K562 (cell line): ENCODE measurements around the gene TAOK2. TPM values are rescaled to one million over a fixed set of nuclear protein-coding genes. Genes with fewer than 3 reads are reported as not detected.

Experiments
- ATAC-seq: fragments of 200-7000 bp; cut with Tn5 transposase; 3 replicates; pipeline ENCODE4 v1.9.1; 2020; ENCODE audit warnings: moderate library complexity
- BruUV-seq: library from RNA; stranded (reverse); fragments of 400-500 nt; replicated peaks from 2 replicates; lab custom pipeline; 2021; lab: Mats Ljungman, UMichigan
- CTCF ChIA-PET: fragments of 300-600 bp; formaldehyde crosslinking; extraction: SDS; loops from one replicate; lab custom pipeline; 2021; ENCODE audit warnings: low intra/inter-chr PET ratio; lab: Yijun Ruan, JAX
- POLR2A ChIA-PET: fragments of 300-600, 350-650 bp; sonication (Branson Sonifier 250); formaldehyde crosslinking; extraction: SDS; loops from one replicate; lab custom pipeline; 2021; ENCODE audit warnings: antibody characterized with exemption, inconsistent platforms; lab: Yijun Ruan, JAX
- DNase-seq, 4 experiments: peaks; one replicate each; pipeline versions ENCODE4 v3.0.0 to v3.0.0-alpha.2; 2011 to 2018; ENCODE audit warnings: low spot score in 3 of 4, mixed read lengths in 3 of 4; ENCODE audit errors: extremely low read depth in 1 of 4
- FAIRE-seq: peaks from 2 replicates; lab custom pipeline; 2011; peaks lifted over from hg19 to GRCh38; lab: Jason Lieb, UNC
- H2AFZ ChIP-seq: 2 replicates; pipeline ENCODE4 v1.6.0; 2011; ENCODE audit warnings: low read depth, low read length, control low read depth, inconsistent platforms
- H3K27ac ChIP-seq: fragments of 200-600 bp; 3 replicates; pipeline ENCODE4 v1.8.0; 2011; ENCODE audit warnings: low read depth, mild to moderate bottlenecking, control low read depth, inconsistent platforms, low read length, moderate library complexity, mixed read lengths; ENCODE audit errors: extremely low read depth
- H3K27me3 ChIP-seq, 2 experiments: fragments of 300-600 bp in 1 of 2; 2 replicates in 1 of 2; 3 replicates in 1 of 2; pipeline versions ENCODE4 v1.6.0 to v1.8.0; 2011; ENCODE audit warnings: inconsistent platforms in 2 of 2, low read length in 2 of 2, mild to moderate bottlenecking in 1 of 2, mixed read lengths in 1 of 2, moderate library complexity in 1 of 2; ENCODE audit not compliant: control insufficient read depth in 2 of 2, insufficient read depth in 2 of 2
- H3K36me3 ChIP-seq: fragments of 300-600 bp; 3 replicates; pipeline ENCODE4 v1.8.0; 2011; ENCODE audit warnings: mild to moderate bottlenecking, low read length, inconsistent platforms; ENCODE audit not compliant: control insufficient read depth, insufficient read depth
- H3K4me1 ChIP-seq, 2 experiments: fragments of 200-600 bp in 1 of 2; replicated peaks in 1 of 2; 2 replicates in 1 of 2; 3 replicates in 1 of 2; pipeline versions ENCODE4 v1.5.1 to v1.8.0; 2011; ENCODE audit warnings: inconsistent platforms in 2 of 2, low read length in 2 of 2, mild to moderate bottlenecking in 1 of 2, mixed read lengths in 1 of 2, moderate library complexity in 1 of 2; ENCODE audit not compliant: control insufficient read depth in 2 of 2, insufficient read depth in 2 of 2
- H3K4me2 ChIP-seq: 2 replicates; pipeline ENCODE4 v1.6.1; 2011; ENCODE audit warnings: low read length, control low read depth, inconsistent platforms, mixed read lengths; ENCODE audit not compliant: insufficient read depth
- H3K4me3 ChIP-seq: fragments of 200-600 bp; sonication (generic), shearing (Covaris generic); 2 replicates; pipeline ENCODE4 v1.5.1; 2016; ENCODE audit warnings: control low read depth, inconsistent platforms
- H3K79me2 ChIP-seq: fragments of 200-600 bp; 3 replicates; pipeline ENCODE4 v1.8.0; 2011; ENCODE audit warnings: low read length, inconsistent platforms; ENCODE audit not compliant: control insufficient read depth, insufficient read depth
- H3K9ac ChIP-seq, 2 experiments: 2 replicates each; pipeline versions ENCODE4 v1.6.0 to v1.6.1; 2011; ENCODE audit warnings: low read depth in 2 of 2, low read length in 2 of 2, control low read depth in 1 of 2, inconsistent platforms in 1 of 2, mild to moderate bottlenecking in 1 of 2, mixed read lengths in 1 of 2; ENCODE audit not compliant: insufficient read depth in 1 of 2
- H3K9me1 ChIP-seq: one replicate; pipeline ENCODE4 v1.6.0; 2011; ENCODE audit warnings: inconsistent platforms, mild to moderate bottlenecking, low read length, moderate library complexity; ENCODE audit not compliant: control insufficient read depth, insufficient read depth
- H3K9me3 ChIP-seq: replicated peaks from 2 replicates; pipeline ENCODE4 v1.5.1; 2011; ENCODE audit warnings: low read depth, low read length, inconsistent platforms; ENCODE audit not compliant: control insufficient read depth, insufficient read depth
- H4K20me1 ChIP-seq: replicated peaks from 2 replicates; pipeline ENCODE4 v1.6.1; 2011; ENCODE audit warnings: low read length, inconsistent platforms, mixed read lengths; ENCODE audit not compliant: control insufficient read depth, insufficient read depth
- ATF7 ChIP-seq: fragments of 450-650 bp; IDR thresholded peaks from 2 replicates; pipeline ENCODE4 v1.7.1; 2014; ENCODE audit warnings: mild to moderate bottlenecking, moderate library complexity
- HNRNPK ChIP-seq: fragments of 200-400 bp; formaldehyde crosslinking; IDR thresholded peaks from one replicate; pipeline ENCODE4 v1.6.1; 2018; ENCODE audit warnings: mild to moderate bottlenecking, low read depth, low read length; ENCODE audit not compliant: poor library complexity, severe bottlenecking
- MAZ ChIP-seq, 2 experiments: fragments of 450-650 bp in 1 of 2; sonication (generic) in 1 of 2; formaldehyde crosslinking; IDR thresholded peaks in 1 of 2; conservative IDR thresholded peaks in 1 of 2; 2 replicates each; pipeline versions ENCODE4 v1.4.0 to v1.5.0; 2020; ENCODE audit warnings: mild to moderate bottlenecking in 1 of 2, missing genetic modification reagents in 1 of 2
- POLR2G ChIP-seq: fragments of 200-400 bp; formaldehyde crosslinking; IDR thresholded peaks from 2 replicates; pipeline ENCODE4 v1.6.1; 2017; ENCODE audit warnings: low read depth, mild to moderate bottlenecking, antibody characterized with exemption, low read length, moderate library complexity
- RAD21 ChIP-seq, 2 experiments: fragments of 250-450 bp in 1 of 2; fragments of 450-650 bp in 1 of 2; sonication (Bioruptor Pico) in 1 of 2; formaldehyde crosslinking in 1 of 2; IDR thresholded peaks in 1 of 2; conservative IDR thresholded peaks in 1 of 2; 2 replicates each; pipeline versions ENCODE4 v1.4.0 to v1.8.0; 2020 to 2022; ENCODE audit warnings: mild to moderate bottlenecking in 2 of 2, moderate library complexity in 1 of 2
- RB1 ChIP-seq: fragments of 450-650 bp; IDR thresholded peaks from 2 replicates; pipeline ENCODE4 v1.6.1; 2017; ENCODE audit warnings: low read depth, mild to moderate bottlenecking
- RFX7 ChIP-seq: fragments of 250-450 bp; sonication (Bioruptor Pico); IDR thresholded peaks from 2 replicates; pipeline ENCODE4 v1.5.1; 2021; ENCODE audit warnings: mild to moderate bottlenecking
- SMC3 ChIP-seq: conservative IDR thresholded peaks from 2 replicates; pipeline ENCODE4 v1.6.1; 2011; ENCODE audit warnings: low read depth, low read length, improper control_type of control experiment; ENCODE audit not compliant: insufficient read depth
- VEZF1 ChIP-seq: fragments of 200-800 bp; sonication (Bioruptor generic); IDR thresholded peaks from 2 replicates; pipeline ENCODE4 v1.6.1; 2017; ENCODE audit warnings: missing genetic modification characterization, missing compliant biosample characterization
- ZBTB7A ChIP-seq: IDR thresholded peaks from 2 replicates; pipeline ENCODE4 v1.6.1; 2011; ENCODE audit warnings: low read depth, mild to moderate bottlenecking, low read length, moderate library complexity, borderline replicate concordance; ENCODE audit not compliant: control insufficient read depth
- ZBTB9 ChIP-seq: fragments of 450-650 bp; formaldehyde crosslinking; IDR thresholded peaks from 2 replicates; pipeline ENCODE4 v1.4.0; 2020; ENCODE audit warnings: mild to moderate bottlenecking, moderate library complexity
- ZNF143 ChIP-seq: sonication (generic); formaldehyde crosslinking; IDR thresholded peaks from 2 replicates; pipeline ENCODE4 v1.9.0; 2022; ENCODE audit warnings: mild to moderate bottlenecking, missing genetic modification reagents
- ZNF740 ChIP-seq, 3 experiments: fragments of 200-800 bp in 1 of 3; sonication (Bioruptor generic) in 1 of 3; sonication (generic) in 1 of 3; formaldehyde crosslinking in 1 of 3; IDR thresholded peaks; 2 replicates each; pipeline versions ENCODE4 v1.6.1 to v1.8.0; 2016 to 2022; ENCODE audit warnings: mild to moderate bottlenecking in 2 of 3, missing compliant biosample characterization in 2 of 3, missing genetic modification characterization in 2 of 3, missing genetic modification reagents in 1 of 3
- ZSCAN32 ChIP-seq: fragments of 450-650 bp; formaldehyde crosslinking; IDR thresholded peaks from 2 replicates; pipeline ENCODE4 v1.4.0; 2020; ENCODE audit warnings: mild to moderate bottlenecking, moderate library complexity
- WGBS: fragments of 100-300 bp; shearing (Covaris generic); methylation state at CpG from one replicate; pipeline ENCODE4 v1.1.6; 2016; ENCODE audit warnings: low coverage, mixed read lengths; ENCODE audit not compliant: insufficient coverage; ENCODE audit errors: missing lambda C conversion rate; 5-methylcytosine and 5-hydroxymethylcytosine counted together
- in situ Hi-C: fragments of 300-500 bp; cut with MboI; formaldehyde crosslinking; loops from 4 replicates; pipeline ENCODE4 v1.15.0; 2018; ENCODE audit warnings: inconsistent platforms, mixed read lengths
- intact Hi-C: fragments of 100-400 bp; cut with micrococcal nuclease; formaldehyde crosslinking; loops from 2 replicates; pipeline ENCODE4 v1.14.2; 2022
- polyA plus RNA-seq, 8 experiments: library from polyadenylated mRNA; depleted of rRNA in 4 of 8; stranded (reverse) in 5 of 8; unstranded in 3 of 8; fragments of >200 nt; fragmentation: Nextera tagmentation in 2 of 8; fragmentation: Illumina TruSeq in 1 of 8; extraction: Ambion mirVana in 2 of 8; extraction: Trizol in 1 of 8; gene quantifications; 2 replicates each; pipeline versions ENCODE4 v1.2.1 to v1.2.3, GENCODE V29; 2011 to 2014; ENCODE audit warnings: inconsistent platforms in 1 of 8, missing spikeins in 1 of 8
- total RNA-seq, 7 experiments: library from RNA; depleted of rRNA in 6 of 7; stranded (reverse); fragments of >200 nt in 6 of 7; fragmentation: Illumina TruSeq in 2 of 7; extraction: Trizol in 2 of 7; gene quantifications; 2 replicates each; pipeline versions ENCODE4 v1.2.1 to v1.2.3, GENCODE V29; 2011 to 2021; ENCODE audit warnings: low replicate concordance in 1 of 7

Gene TAOK2
- total and polyA plus RNA-seq, 9 of the 15 experiments (the other 6 are each of a cell fraction or from before 2014, with no cell fraction given) = 0.10 to 41.8 (median 13.7) TPM

GRCh38 chr16:30005341-30006094 is 31.9 kb downstream of the TAOK2 start:
- DNase-seq = peak; percentile 61 to 83 (median 74)
- Histone ChIP-seq H3K9me1 (no peaks in the 10 kb centered on the region), H3K27me3 (peaks cover 0 to 9% of the 10 kb centered on the region in 2 experiments; a peak in 3 of 5 replicates), H3K79me2 (no peaks in the 10 kb centered on the region), H3K36me3 (peaks cover 12% of the 10 kb centered on the region; the same call in 1 of the 3 replicates), H3K4me2 (no peak overlapping the region), H2AFZ (no peak overlapping the region), H3K4me1 (peaks cover 0 to 68% of the 10 kb centered on the region in 2 experiments; a peak in 2 of 5 replicates), H3K9me3 (no peaks in the 10 kb centered on the region), H3K4me3 (no peak overlapping the region), H4K20me1 (peaks cover 5% of the 10 kb centered on the region; the same call in 1 of the 2 replicates), H3K27ac (no peak overlapping the region), H3K9ac (no peak overlapping the region)
- ChIA-PET POLR2A (interaction anchor here (1.0 to 1.1 kb wide), 3 partner anchors 12 to 143 kb away, joined by 3 to 6 read pairs (median 5); partner anchors contain the start of gene CDIPT), CTCF (interaction anchor here (0.5 to 1.1 kb wide), 3 partner anchors 142 to 312 kb away, joined by 3 to 5 read pairs (median 4); partner anchors contain the start of gene CDIPT)
- WGBS = 71% methylated on average over 27 of the region's 35 CpGs
- in situ Hi-C loops (no loop called here), intact Hi-C loops (loop anchor here (5.0 kb wide), 1 partner anchor 143 kb away; the partner anchor contains the start of gene CDIPT)
- peak; percentile 79 for FAIRE-seq
- no TSS peak for BruUV-seq
- ATAC-seq = peak; percentile 87
- TF ChIP-seq ZBTB7A (peak; percentile 47; the same call in 1 of the 2 replicates), ZNF143 (CRISPR knock-in tag) (no peak), HNRNPK (no peak), RFX7 (CRISPR knock-in tag) (no peak), RAD21 (CRISPR knock-in tag; conservative IDR thresholded peaks at IDR 0.05 in 1 of 2, IDR thresholded peaks at IDR 0.05 in 1 of 2) (peak; percentile 73 to 80), ATF7 (no peak), VEZF1 (CRISPR knock-in tag) (peak; percentile 42; the same call in 1 of the 2 replicates), RB1 (0 out of 2 replicates have a peak, but pooled peaks have one; percentile 25), MAZ (CRISPR knock-in tag; conservative IDR thresholded peaks at IDR 0.05 in 1 of 2, IDR thresholded peaks at IDR 0.05 in 1 of 2) (peak; percentile 35 to 69; a peak in 1 of 4 replicates), SMC3 (peak; percentile 58), ZSCAN32 (no peak), POLR2G (peak; percentile 34), ZBTB9 (CRISPR knock-in tag) (no peak), ZNF740 (CRISPR knock-in tag; IDR thresholded peaks at IDR 0.05) (peak; percentile 79; the same call in 1 of the 2 replicates), ZNF740 (tag; IDR thresholded peaks at IDR 0.05) (no peak)
